HepG2 (cell line): ENCODE measurements around the gene CASKIN2. TPM values are rescaled to one million over a fixed set of nuclear protein-coding genes. Genes with fewer than 3 reads are reported as not detected.

Source experiments
- FOSL2 ChIP-seq: sonication (generic); formaldehyde crosslinking; IDR thresholded peaks from 2 replicates; pipeline ENCODE4 v1.4.0; 2020; ENCODE audit warnings: missing genetic modification reagents
- HOXD1 ChIP-seq: sonication (generic); formaldehyde crosslinking; IDR thresholded peaks from 2 replicates; pipeline ENCODE4 v1.5.0; 2020; ENCODE audit warnings: missing genetic modification reagents
- KAT7 ChIP-seq: IDR thresholded peaks from 2 replicates; pipeline ENCODE4 v1.6.1; 2018; ENCODE audit warnings: borderline replicate concordance, missing compliant biosample characterization
- MZF1 ChIP-seq: sonication (generic); formaldehyde crosslinking; IDR thresholded peaks from 2 replicates; pipeline ENCODE4 v1.8.1; 2023; ENCODE audit warnings: mild to moderate bottlenecking, missing genetic modification reagents, borderline replicate concordance
- PAWR ChIP-seq: sonication (generic); formaldehyde crosslinking; IDR thresholded peaks from 2 replicates; pipeline ENCODE4 v1.4.0; 2020; ENCODE audit warnings: missing genetic modification reagents, mild to moderate bottlenecking, borderline replicate concordance
- PCBP2 ChIP-seq: fragments of 200-400 bp; formaldehyde crosslinking; optimal IDR thresholded peaks from 2 replicates; pipeline ENCODE3; 2018; ENCODE audit warnings: low read length, low read depth; ENCODE audit not compliant: poor library complexity, severe bottlenecking
- TCF12 ChIP-seq, 2 experiments: fragments of 450-650 bp in 1 of 2; sonication (generic) in 1 of 2; formaldehyde crosslinking in 1 of 2; IDR thresholded peaks; 2 replicates each; pipeline versions ENCODE4 v1.6.1 to v1.8.0; 2017 to 2022; ENCODE audit warnings: antibody characterized with exemption in 1 of 2, mild to moderate bottlenecking in 1 of 2, missing genetic modification reagents in 1 of 2, moderate library complexity in 1 of 2
- THYN1 ChIP-seq: sonication (generic); formaldehyde crosslinking; IDR thresholded peaks from 2 replicates; pipeline ENCODE4 v1.8.1; 2023; ENCODE audit warnings: low read depth, mild to moderate bottlenecking, moderate library complexity, missing genetic modification reagents, borderline replicate concordance
- ZNF549 ChIP-seq: sonication (generic); formaldehyde crosslinking; IDR thresholded peaks from 2 replicates; pipeline ENCODE4 v1.5.0; 2020; ENCODE audit warnings: missing genetic modification reagents
- ZNF563 ChIP-seq: sonication (generic); formaldehyde crosslinking; IDR thresholded peaks from 2 replicates; pipeline ENCODE4 v1.8.0; 2022; ENCODE audit warnings: mild to moderate bottlenecking, moderate library complexity, missing genetic modification reagents
- ZNF720 ChIP-seq: sonication (generic); formaldehyde crosslinking; IDR thresholded peaks from 2 replicates; pipeline ENCODE4 v1.4.0; 2020; ENCODE audit warnings: missing genetic modification reagents
- ZNF749 ChIP-seq: sonication (generic); formaldehyde crosslinking; IDR thresholded peaks from 2 replicates; pipeline ENCODE4 v1.8.0; 2022; ENCODE audit warnings: mild to moderate bottlenecking, missing genetic modification reagents, moderate library complexity, borderline replicate concordance
- ZNF768 ChIP-seq: sonication (generic); formaldehyde crosslinking; IDR thresholded peaks from 2 replicates; pipeline ENCODE4 v1.4.0; 2020; ENCODE audit warnings: missing genetic modification reagents
- polyA plus RNA-seq, 8 experiments: library from polyadenylated mRNA; depleted of rRNA in 3 of 8; stranded (reverse) in 7 of 8; unstranded in 1 of 8; fragments of >200 nt; fragmentation: Illumina TruSeq in 4 of 8; extraction: Trizol in 4 of 8; gene quantifications; 2 replicates each; pipeline versions ENCODE4 v1.2.1 to v1.2.3, GENCODE V29; 2011 to 2016; ENCODE audit warnings: low read depth in 4 of 8, missing spikeins in 1 of 8, mixed read lengths in 1 of 8; ENCODE audit not compliant: insufficient read depth in 1 of 8
- total RNA-seq, 5 experiments: library from RNA; depleted of rRNA; stranded (reverse); fragments of >200 nt; fragmentation: Illumina TruSeq; extraction: Trizol; gene quantifications; 2 replicates each; pipeline ENCODE4 v1.2.3, GENCODE V29; 2016; ENCODE audit warnings: low read depth in 1 of 5
- TF ChIP-seq, protein P1 (sequence below): sonication (generic); formaldehyde crosslinking; IDR thresholded peaks from 2 replicates; pipeline ENCODE4 v1.5.0; 2020; ENCODE audit warnings: mild to moderate bottlenecking, low read depth, missing genetic modification reagents, borderline replicate concordance
- TF ChIP-seq, protein P2 (sequence below): sonication (generic); formaldehyde crosslinking; IDR thresholded peaks from 2 replicates; pipeline ENCODE4 v1.4.0; 2020; ENCODE audit warnings: missing genetic modification reagents, borderline replicate concordance
- TF ChIP-seq, protein P3 (sequence below): sonication (generic); formaldehyde crosslinking; IDR thresholded peaks from 2 replicates; pipeline ENCODE4; 2020; ENCODE audit warnings: missing genetic modification reagents, mild to moderate bottlenecking, borderline replicate concordance
- TF ChIP-seq, protein P4 (sequence below): sonication (generic); formaldehyde crosslinking; IDR thresholded peaks from 2 replicates; pipeline ENCODE4 v1.5.0; 2020; ENCODE audit warnings: mild to moderate bottlenecking, missing genetic modification reagents
- TF ChIP-seq, protein P5 (sequence below): IDR thresholded peaks from 2 replicates; pipeline ENCODE4 v1.6.1; 2016; ENCODE audit warnings: mild to moderate bottlenecking

Gene CASKIN2
- total and polyA plus RNA-seq, 2 of the 13 experiments (the other 11 are each of a cell fraction or from before 2014, with no cell fraction given), result 5.2 to 7.8 TPM

DNA sequence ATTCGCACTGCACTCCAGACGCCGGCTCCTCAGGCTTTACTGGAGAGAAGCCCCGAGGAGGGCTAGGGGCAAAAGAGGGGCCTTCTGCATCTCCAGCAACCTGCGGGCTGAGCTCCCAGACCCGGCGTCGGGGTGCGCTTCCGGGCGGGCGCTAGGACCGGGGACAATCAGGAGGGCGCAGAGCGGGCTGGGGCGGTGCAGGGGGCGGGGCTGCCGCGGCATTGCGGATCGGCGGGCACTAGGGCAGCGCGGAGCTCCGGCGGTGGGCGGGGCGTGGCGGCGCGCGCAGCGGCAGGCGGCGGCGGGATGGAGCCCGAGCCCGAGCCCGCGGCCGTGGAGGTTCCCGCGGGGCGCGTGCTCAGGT, 900 bp upstream of the CASKIN2 start, which contains the start of gene TSEN54 (continued):
- TF ChIP-seq, protein P1, sequence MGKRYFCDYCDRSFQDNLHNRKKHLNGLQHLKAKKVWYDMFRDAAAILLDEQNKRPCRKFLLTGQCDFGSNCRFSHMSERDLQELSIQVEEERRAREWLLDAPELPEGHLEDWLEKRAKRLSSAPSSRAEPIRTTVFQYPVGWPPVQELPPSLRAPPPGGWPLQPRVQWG (CRISPR knock-in tag), result no peak
- TF ChIP-seq, protein P2, sequence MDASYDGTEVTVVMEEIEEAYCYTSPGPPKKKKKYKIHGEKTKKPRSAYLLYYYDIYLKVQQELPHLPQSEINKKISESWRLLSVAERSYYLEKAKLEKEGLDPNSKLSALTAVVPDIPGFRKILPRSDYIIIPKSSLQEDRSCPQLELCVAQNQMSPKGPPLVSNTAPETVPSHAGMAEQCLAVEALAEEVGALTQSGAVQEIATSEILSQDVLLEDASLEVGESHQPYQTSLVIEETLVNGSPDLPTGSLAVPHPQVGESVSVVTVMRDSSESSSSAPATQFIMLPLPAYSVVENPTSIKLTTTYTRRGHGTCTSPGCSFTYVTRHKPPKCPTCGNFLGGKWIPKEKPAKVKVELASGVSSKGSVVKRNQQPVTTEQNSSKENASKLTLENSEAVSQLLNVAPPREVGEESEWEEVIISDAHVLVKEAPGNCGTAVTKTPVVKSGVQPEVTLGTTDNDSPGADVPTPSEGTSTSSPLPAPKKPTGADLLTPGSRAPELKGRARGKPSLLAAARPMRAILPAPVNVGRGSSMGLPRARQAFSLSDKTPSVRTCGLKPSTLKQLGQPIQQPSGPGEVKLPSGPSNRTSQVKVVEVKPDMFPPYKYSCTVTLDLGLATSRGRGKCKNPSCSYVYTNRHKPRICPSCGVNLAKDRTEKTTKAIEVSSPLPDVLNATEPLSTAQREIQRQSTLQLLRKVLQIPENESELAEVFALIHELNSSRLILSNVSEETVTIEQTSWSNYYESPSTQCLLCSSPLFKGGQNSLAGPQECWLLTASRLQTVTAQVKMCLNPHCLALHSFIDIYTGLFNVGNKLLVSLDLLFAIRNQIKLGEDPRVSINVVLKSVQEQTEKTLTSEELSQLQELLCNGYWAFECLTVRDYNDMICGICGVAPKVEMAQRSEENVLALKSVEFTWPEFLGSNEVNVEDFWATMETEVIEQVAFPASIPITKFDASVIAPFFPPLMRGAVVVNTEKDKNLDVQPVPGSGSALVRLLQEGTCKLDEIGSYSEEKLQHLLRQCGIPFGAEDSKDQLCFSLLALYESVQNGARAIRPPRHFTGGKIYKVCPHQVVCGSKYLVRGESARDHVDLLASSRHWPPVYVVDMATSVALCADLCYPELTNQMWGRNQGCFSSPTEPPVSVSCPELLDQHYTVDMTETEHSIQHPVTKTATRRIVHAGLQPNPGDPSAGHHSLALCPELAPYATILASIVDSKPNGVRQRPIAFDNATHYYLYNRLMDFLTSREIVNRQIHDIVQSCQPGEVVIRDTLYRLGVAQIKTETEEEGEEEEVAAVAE (CRISPR knock-in tag), result no peak
- TF ChIP-seq ZNF749 (CRISPR knock-in tag), result peak; percentile 4; the same call in 1 of the 2 replicates
- no peak for TF ChIP-seq PCBP2
- TF ChIP-seq ZNF563 (CRISPR knock-in tag), result no peak; the same call in 1 of the 2 replicates
- no peak for TF ChIP-seq ZNF549 (CRISPR knock-in tag)
- TF ChIP-seq, protein P3, sequence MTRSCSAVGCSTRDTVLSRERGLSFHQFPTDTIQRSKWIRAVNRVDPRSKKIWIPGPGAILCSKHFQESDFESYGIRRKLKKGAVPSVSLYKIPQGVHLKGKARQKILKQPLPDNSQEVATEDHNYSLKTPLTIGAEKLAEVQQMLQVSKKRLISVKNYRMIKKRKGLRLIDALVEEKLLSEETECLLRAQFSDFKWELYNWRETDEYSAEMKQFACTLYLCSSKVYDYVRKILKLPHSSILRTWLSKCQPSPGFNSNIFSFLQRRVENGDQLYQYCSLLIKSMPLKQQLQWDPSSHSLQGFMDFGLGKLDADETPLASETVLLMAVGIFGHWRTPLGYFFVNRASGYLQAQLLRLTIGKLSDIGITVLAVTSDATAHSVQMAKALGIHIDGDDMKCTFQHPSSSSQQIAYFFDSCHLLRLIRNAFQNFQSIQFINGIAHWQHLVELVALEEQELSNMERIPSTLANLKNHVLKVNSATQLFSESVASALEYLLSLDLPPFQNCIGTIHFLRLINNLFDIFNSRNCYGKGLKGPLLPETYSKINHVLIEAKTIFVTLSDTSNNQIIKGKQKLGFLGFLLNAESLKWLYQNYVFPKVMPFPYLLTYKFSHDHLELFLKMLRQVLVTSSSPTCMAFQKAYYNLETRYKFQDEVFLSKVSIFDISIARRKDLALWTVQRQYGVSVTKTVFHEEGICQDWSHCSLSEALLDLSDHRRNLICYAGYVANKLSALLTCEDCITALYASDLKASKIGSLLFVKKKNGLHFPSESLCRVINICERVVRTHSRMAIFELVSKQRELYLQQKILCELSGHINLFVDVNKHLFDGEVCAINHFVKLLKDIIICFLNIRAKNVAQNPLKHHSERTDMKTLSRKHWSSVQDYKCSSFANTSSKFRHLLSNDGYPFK (CRISPR knock-in tag), result no peak; the same call in 1 of the 2 replicates
- TF ChIP-seq PAWR (CRISPR knock-in tag), result no peak
- TF ChIP-seq ZNF768, result no peak
- TF ChIP-seq, protein P4, sequence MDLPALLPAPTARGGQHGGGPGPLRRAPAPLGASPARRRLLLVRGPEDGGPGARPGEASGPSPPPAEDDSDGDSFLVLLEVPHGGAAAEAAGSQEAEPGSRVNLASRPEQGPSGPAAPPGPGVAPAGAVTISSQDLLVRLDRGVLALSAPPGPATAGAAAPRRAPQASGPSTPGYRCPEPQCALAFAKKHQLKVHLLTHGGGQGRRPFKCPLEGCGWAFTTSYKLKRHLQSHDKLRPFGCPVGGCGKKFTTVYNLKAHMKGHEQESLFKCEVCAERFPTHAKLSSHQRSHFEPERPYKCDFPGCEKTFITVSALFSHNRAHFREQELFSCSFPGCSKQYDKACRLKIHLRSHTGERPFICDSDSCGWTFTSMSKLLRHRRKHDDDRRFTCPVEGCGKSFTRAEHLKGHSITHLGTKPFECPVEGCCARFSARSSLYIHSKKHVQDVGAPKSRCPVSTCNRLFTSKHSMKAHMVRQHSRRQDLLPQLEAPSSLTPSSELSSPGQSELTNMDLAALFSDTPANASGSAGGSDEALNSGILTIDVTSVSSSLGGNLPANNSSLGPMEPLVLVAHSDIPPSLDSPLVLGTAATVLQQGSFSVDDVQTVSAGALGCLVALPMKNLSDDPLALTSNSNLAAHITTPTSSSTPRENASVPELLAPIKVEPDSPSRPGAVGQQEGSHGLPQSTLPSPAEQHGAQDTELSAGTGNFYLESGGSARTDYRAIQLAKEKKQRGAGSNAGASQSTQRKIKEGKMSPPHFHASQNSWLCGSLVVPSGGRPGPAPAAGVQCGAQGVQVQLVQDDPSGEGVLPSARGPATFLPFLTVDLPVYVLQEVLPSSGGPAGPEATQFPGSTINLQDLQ (CRISPR knock-in tag), result no peak
- no peak for TF ChIP-seq MZF1 (CRISPR knock-in tag)
- no peak for TF ChIP-seq TCF12 (IDR thresholded peaks at IDR 0.05)
- no peak; the same call in 1 of the 2 replicates for TF ChIP-seq TCF12 (CRISPR knock-in tag; IDR thresholded peaks at IDR 0.05)
- TF ChIP-seq, protein P5, sequence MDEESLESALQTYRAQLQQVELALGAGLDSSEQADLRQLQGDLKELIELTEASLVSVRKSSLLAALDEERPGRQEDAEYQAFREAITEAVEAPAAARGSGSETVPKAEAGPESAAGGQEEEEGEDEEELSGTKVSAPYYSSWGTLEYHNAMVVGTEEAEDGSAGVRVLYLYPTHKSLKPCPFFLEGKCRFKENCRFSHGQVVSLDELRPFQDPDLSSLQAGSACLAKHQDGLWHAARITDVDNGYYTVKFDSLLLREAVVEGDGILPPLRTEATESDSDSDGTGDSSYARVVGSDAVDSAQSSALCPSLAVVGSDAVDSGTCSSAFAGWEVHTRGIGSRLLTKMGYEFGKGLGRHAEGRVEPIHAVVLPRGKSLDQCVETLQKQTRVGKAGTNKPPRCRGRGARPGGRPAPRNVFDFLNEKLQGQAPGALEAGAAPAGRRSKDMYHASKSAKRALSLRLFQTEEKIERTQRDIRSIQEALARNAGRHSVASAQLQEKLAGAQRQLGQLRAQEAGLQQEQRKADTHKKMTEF (CRISPR knock-in tag), result no peak
- TF ChIP-seq THYN1 (CRISPR knock-in tag), result no peak
- no peak for TF ChIP-seq FOSL2
- TF ChIP-seq ZNF720, result no peak
- TF ChIP-seq KAT7 (CRISPR knock-in tag), result no peak; the same call in 1 of the 2 replicates
- no peak; the same call in 1 of the 2 replicates for TF ChIP-seq HOXD1
